ENCODE results near the gene BMERB1. TPM values are rescaled to one million over a fixed set of nuclear protein-coding genes. Genes with fewer than 3 reads are reported as not detected.

The BMERB1 gene
- total and polyA plus RNA-seq, 8 donors, result 4.6 to 99.5 (median 25.6) TPM

DNA sequence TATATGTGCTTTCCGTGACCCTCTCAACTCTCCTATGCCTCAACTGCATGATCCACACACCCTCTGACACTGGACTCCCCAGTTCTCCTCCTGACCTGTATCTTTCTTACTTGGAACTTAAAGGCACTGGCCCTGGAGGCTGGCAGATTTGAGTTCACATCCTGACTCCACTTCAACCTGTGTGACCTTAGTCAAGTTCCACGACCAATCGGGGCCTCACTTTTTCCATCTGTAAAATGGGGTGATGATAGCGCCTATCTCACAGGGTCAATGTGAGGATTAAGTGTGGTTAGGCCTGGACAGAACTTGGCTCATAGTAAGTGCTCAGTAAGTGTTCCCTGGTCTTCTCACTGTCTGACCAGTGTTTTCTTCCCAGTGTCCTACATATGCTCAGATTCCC, 183.5 kb downstream of the BMERB1 start:
- WGBS, 5 donors, result 92 to 99% (median 96%) methylated on average over 4 of the region's 4 CpGs

GRCh38 chr16:15618392-15618791, 184.0 kb downstream of the BMERB1 start:
- DNase-seq, result no peak
- intact Hi-C loops (cut with DNase I; ENCODE audit: low total_unique reads), result no loop called here
- Histone ChIP-seq H3K9me3 (no peaks in the 10 kb centered on the region), H3K27me3 (no peaks in the 10 kb centered on the region), H3K36me3 (peaks cover 51 to 100% (median 98%) of the 10 kb centered on the region in 4 donors), H3K4me3 (no peak overlapping the region), H3K4me1 (no peaks in the 10 kb centered on the region), H3K27ac (no peak overlapping the region)
- WGBS, 5 donors, result 87 to 91% (median 88%) methylated on average over 4 of the region's 4 CpGs
- TF ChIP-seq POLR2AphosphoS5 (IDR thresholded peaks at IDR 0.05) (no peak), EP300 (IDR thresholded peaks at IDR 0.05) (no peak), POLR2A (IDR thresholded peaks at IDR 0.05) (no peak)
- TF ChIP-seq, protein P1, sequence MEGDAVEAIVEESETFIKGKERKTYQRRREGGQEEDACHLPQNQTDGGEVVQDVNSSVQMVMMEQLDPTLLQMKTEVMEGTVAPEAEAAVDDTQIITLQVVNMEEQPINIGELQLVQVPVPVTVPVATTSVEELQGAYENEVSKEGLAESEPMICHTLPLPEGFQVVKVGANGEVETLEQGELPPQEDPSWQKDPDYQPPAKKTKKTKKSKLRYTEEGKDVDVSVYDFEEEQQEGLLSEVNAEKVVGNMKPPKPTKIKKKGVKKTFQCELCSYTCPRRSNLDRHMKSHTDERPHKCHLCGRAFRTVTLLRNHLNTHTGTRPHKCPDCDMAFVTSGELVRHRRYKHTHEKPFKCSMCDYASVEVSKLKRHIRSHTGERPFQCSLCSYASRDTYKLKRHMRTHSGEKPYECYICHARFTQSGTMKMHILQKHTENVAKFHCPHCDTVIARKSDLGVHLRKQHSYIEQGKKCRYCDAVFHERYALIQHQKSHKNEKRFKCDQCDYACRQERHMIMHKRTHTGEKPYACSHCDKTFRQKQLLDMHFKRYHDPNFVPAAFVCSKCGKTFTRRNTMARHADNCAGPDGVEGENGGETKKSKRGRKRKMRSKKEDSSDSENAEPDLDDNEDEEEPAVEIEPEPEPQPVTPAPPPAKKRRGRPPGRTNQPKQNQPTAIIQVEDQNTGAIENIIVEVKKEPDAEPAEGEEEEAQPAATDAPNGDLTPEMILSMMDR (IDR thresholded peaks at IDR 0.05), result no peak

More for the DNA sequence above, 183.5 kb downstream of the BMERB1 start:
- peaks cover 51 to 100% (median 99%) of the 10 kb centered on the region in 4 donors for H3K36me3 ChIP-seq
- H3K4me3 ChIP-seq, result no peak overlapping the region
- DNase-seq, result no peak
- H3K27ac ChIP-seq, result no peak overlapping the region
- no peaks in the 10 kb centered on the region for H3K9me3 ChIP-seq
- TF ChIP-seq POLR2AphosphoS5 (IDR thresholded peaks at IDR 0.05), result no peak
- no peak for TF ChIP-seq EP300 (IDR thresholded peaks at IDR 0.05)
- TF ChIP-seq, protein P1 (IDR thresholded peaks at IDR 0.05), result no peak
- no peak for TF ChIP-seq POLR2A (IDR thresholded peaks at IDR 0.05)
- no peaks in the 10 kb centered on the region for H3K27me3 ChIP-seq
- H3K4me1 ChIP-seq, result no peaks in the 10 kb centered on the region
- intact Hi-C loops (cut with DNase I; ENCODE audit: low total_unique reads), result no loop called here

DNA sequence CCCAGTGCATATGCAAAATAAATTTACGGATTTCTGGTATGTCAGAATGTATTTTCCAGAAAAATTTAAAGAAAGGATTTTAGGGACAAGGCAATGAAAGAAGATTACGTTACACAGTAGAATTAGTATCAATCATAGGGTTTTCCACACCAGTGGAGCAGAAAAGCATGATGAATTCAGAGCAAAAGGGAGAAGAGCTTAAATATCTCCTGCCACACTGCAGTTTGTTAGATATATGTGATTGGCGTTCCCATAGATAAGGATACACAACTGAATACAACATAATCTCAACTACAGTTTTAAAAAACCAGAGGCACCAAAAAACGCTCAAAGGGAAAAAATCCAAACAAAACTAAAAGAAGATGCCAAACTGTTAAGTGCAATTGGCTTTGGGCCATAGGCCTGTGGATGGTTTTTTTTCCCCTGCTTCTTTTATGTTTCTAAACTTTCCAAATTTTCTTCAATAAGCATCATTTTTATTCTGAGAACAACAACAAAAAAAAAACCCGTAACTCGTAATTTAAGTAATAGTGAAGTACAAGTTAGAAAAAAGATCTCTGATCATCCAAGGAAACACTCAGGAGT, 186.3 kb downstream of the BMERB1 start:
- H3K27me3 ChIP-seq, result no peaks in the 10 kb centered on the region
- H3K9me3 ChIP-seq, result no peaks in the 10 kb centered on the region
- H3K4me1 ChIP-seq, result no peaks in the 10 kb centered on the region
- DNase-seq, result no peak
- 68 to 81% (median 73%) methylated on average over 6 of the region's 6 CpGs for WGBS, 5 donors
- H3K4me3 ChIP-seq, result no peak overlapping the region
- H3K27ac ChIP-seq, result no peak overlapping the region
- TF ChIP-seq POLR2AphosphoS5 (IDR thresholded peaks at IDR 0.05) (no peak), EP300 (IDR thresholded peaks at IDR 0.05) (no peak), POLR2A (IDR thresholded peaks at IDR 0.05) (no peak)
- TF ChIP-seq, protein P1 (IDR thresholded peaks at IDR 0.05), result no peak
- H3K36me3 ChIP-seq, result peaks cover 56 to 100% (median 99%) of the 10 kb centered on the region in 4 donors
- intact Hi-C loops (cut with DNase I; ENCODE audit: low total_unique reads), result no loop called here

DNA sequence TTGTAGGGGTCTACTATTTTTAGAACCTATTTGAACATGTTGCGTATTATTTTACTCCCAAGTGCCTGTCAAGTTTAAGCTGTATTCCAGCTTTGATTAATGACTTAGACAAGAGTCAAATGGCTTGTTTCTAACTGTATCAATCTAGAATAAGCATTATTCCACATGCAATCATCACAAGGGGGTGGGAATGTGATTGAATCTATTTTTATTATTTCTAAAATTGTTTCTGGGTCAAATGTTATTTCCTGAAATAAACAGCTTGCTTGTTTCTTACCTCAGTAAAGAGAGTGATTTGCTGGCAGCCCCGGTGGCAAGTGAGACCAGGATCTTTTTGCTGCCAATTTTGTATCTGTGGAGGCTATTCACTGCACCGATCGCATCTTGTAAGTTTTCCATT, 187.1 kb downstream of the BMERB1 start:
- WGBS, 5 donors, result 82 to 88% (median 87%) methylated on average over 4 of the region's 4 CpGs
- no peak overlapping the region for H3K4me3 ChIP-seq
- no peaks in the 10 kb centered on the region for H3K9me3 ChIP-seq
- H3K4me1 ChIP-seq, result peaks cover 0 to 3% (median 0%) of the 10 kb centered on the region in 4 donors
- H3K27me3 ChIP-seq, result no peaks in the 10 kb centered on the region
- H3K27ac ChIP-seq, result no peak overlapping the region
- TF ChIP-seq EP300 (IDR thresholded peaks at IDR 0.05), result no peak
- TF ChIP-seq, protein P1 (IDR thresholded peaks at IDR 0.05), result no peak
- no peak for TF ChIP-seq POLR2AphosphoS5 (IDR thresholded peaks at IDR 0.05)
- no peak for TF ChIP-seq POLR2A (IDR thresholded peaks at IDR 0.05)
- no peak for DNase-seq
- H3K36me3 ChIP-seq, result peaks cover 49 to 98% (median 97%) of the 10 kb centered on the region in 4 donors
- intact Hi-C loops (cut with DNase I; ENCODE audit: low total_unique reads), result no loop called here
